ENCODE results near the gene CRY2.
"Not testable (repeated sequence)": the region's sequence is repeated elsewhere in the genome, so short reads cannot be mapped to it uniquely, and the experiment has no call there.

Gene CRY2

DNA sequence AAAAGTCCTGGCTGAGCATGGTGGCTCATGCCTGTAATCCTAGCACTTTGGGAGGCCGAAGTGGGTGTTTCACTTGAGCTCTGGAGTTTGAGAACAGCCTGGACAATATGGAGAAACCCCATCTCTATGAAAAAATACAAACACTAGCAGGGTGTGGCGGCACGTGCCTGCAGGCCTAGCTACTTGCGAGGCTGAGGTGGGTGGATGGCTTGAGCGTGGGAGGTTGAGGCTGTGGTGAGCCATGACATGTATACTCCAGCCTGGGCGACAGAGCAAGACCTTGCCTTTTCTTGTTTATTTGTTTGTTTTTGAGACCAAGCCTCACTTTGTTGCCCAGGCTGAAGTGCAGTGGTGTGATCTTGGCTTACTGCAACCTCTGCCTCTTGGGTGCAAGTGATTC is 8.1 kb upstream of the CRY2 start:
- Histone ChIP-seq H3K4me1 (ENCODE audit: control extremely low read depth in 1 of 4, control insufficient read depth in 4 of 4, insufficient read depth in 4 of 4, low read length in 3 of 4) (peaks cover 0 to 11% (median 5%) of the 10 kb centered on the region in 4 experiments), H3K27me3 (replicated peaks in 2 of 5; ENCODE audit: control insufficient read depth in 4 of 5, insufficient read depth in 5 of 5, low read length in 4 of 5) (no peaks in the 10 kb centered on the region), H3K4me3 (ENCODE audit: control insufficient read depth in 1 of 7, extremely low read depth in 1 of 7, insufficient read depth in 4 of 7, low read depth in 2 of 7, low read length in 6 of 7) (no peak overlapping the region), H3K9me3 (ENCODE audit: control extremely low read depth in 1 of 5, control insufficient read depth in 4 of 5, insufficient read depth in 2 of 5, low read depth in 1 of 5, low read length in 4 of 5) (no peaks in the 10 kb centered on the region), H3K36me3 (ENCODE audit: control insufficient read depth in 4 of 4, insufficient read depth in 4 of 4, low read length in 3 of 4) (no peaks in the 10 kb centered on the region), H3K27ac (ENCODE audit: insufficient read depth in 1 of 2, low read depth in 1 of 2, low read length in 2 of 2, poor library complexity in 1 of 2, severe bottlenecking in 2 of 2) (no peak overlapping the region)
- ChIA-PET CTCF (no interaction called here), POLR2A (no interaction called here)
- WGBS (ENCODE audit: insufficient coverage), result 97% methylated on average over 5 of the region's 6 CpGs
- DNase-seq, result no peak

DNA sequence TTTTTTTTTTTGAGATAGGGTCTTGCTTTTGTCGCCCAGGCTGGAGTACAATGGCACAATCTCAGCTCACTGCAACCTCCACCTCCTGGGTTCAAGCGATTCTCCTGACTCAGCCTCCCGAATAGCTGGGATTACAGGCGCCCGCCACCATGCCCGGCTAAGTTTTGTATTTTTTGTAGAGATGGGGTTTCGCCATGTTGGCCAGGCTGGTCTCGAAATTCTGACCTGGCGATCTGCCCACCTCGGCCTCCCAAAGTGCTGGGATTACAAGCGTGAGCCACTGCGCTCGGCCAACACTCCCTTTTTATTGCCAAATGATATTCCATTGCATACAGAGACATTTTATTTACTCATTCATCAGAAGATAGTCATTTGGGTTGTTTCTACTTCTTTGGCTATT is 7.0 kb upstream of the CRY2 start:
- CTCF ChIA-PET; H3K4me3 ChIP-seq (ENCODE audit: control insufficient read depth in 1 of 7, extremely low read depth in 1 of 7, insufficient read depth in 4 of 7, low read depth in 2 of 7, low read length in 6 of 7); H3K27ac ChIP-seq (ENCODE audit: insufficient read depth in 1 of 2, low read depth in 1 of 2, low read length in 2 of 2, poor library complexity in 1 of 2, severe bottlenecking in 2 of 2); H3K9me3 ChIP-seq (ENCODE audit: control extremely low read depth in 1 of 5, control insufficient read depth in 4 of 5, insufficient read depth in 2 of 5, low read depth in 1 of 5, low read length in 4 of 5); DNase-seq; H3K4me1 ChIP-seq (ENCODE audit: control extremely low read depth in 1 of 4, control insufficient read depth in 4 of 4, insufficient read depth in 4 of 4, low read length in 3 of 4); H3K27me3 ChIP-seq (replicated peaks in 2 of 5; ENCODE audit: control insufficient read depth in 4 of 5, insufficient read depth in 5 of 5, low read length in 4 of 5); H3K36me3 ChIP-seq (ENCODE audit: control insufficient read depth in 4 of 4, insufficient read depth in 4 of 4, low read length in 3 of 4); POLR2A ChIA-PET: not testable (repeated sequence)
- 93% methylated on average over 10 of the region's 13 CpGs for WGBS (ENCODE audit: insufficient coverage)

DNA sequence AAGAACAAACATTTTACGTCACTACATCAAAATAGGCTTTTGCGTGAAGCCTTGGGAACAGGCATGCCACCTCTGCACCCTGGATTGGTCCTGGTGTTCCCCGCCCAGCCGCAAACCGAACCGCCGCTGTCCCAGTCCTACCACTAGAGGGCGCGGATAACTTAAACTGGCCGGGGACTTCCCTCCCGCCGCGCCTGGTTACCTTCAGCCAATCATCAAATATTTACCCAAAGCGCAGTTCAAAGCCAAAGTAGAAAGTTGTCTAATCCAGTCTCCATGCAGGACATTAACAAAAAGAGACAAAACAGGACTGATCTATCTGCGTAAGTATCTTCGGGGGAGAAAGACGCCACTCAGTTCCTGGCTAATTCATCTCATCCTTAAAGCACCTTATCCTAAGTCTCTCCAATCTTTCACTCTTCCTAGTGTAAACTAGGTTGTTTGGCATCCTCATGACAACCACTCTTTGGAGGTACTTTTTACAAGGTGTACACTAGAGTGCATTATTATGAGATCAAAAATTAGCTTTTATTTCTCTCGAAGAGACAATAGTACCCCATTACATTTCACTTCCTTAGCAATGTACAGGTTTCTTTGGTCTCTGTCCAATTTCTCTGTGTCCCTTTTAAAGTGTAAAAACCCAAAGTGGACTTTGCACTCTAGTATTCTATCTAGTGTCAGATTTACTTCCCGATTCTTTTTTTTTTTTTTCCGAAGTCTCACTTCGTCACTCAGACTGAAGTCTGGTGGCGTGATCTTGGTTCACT is 3.9 kb upstream of the CRY2 start:
- no peaks in the 10 kb centered on the region for H3K27me3 ChIP-seq (replicated peaks in 2 of 5; ENCODE audit: control insufficient read depth in 4 of 5, insufficient read depth in 5 of 5, low read length in 4 of 5)
- peak overlapping the region in 3 of 7 experiments; percentile 37 to 65 (median 59) for H3K4me3 ChIP-seq (ENCODE audit: control insufficient read depth in 1 of 7, extremely low read depth in 1 of 7, insufficient read depth in 4 of 7, low read depth in 2 of 7, low read length in 6 of 7)
- POLR2A ChIA-PET, result interaction anchor here (0.7 kb wide), 2 partner anchors 16 to 31 kb away, joined by 3 to 4 read pairs; no protein-coding TSS in a partner anchor
- no peaks in the 10 kb centered on the region for H3K9me3 ChIP-seq (ENCODE audit: control extremely low read depth in 1 of 5, control insufficient read depth in 4 of 5, insufficient read depth in 2 of 5, low read depth in 1 of 5, low read length in 4 of 5)
- no peaks in the 10 kb centered on the region for H3K36me3 ChIP-seq (ENCODE audit: control insufficient read depth in 4 of 4, insufficient read depth in 4 of 4, low read length in 3 of 4)
- WGBS (ENCODE audit: insufficient coverage), result 20% methylated on average over 22 of the region's 22 CpGs
- H3K27ac ChIP-seq (ENCODE audit: insufficient read depth in 1 of 2, low read depth in 1 of 2, low read length in 2 of 2, poor library complexity in 1 of 2, severe bottlenecking in 2 of 2), result peak overlapping the region; percentile 50 to 72
- H3K4me1 ChIP-seq (ENCODE audit: control extremely low read depth in 1 of 4, control insufficient read depth in 4 of 4, insufficient read depth in 4 of 4, low read length in 3 of 4), result peaks cover 3 to 18% (median 13%) of the 10 kb centered on the region in 4 experiments
- CTCF ChIA-PET, result interaction anchor here (0.6 to 1.5 kb wide), 13 partner anchors 8 to 1622 kb away, joined by 3 to 11 read pairs (median 4); no protein-coding TSS in a partner anchor
- DNase-seq, result peak; percentile 91 to 96 (median 96)

DNA sequence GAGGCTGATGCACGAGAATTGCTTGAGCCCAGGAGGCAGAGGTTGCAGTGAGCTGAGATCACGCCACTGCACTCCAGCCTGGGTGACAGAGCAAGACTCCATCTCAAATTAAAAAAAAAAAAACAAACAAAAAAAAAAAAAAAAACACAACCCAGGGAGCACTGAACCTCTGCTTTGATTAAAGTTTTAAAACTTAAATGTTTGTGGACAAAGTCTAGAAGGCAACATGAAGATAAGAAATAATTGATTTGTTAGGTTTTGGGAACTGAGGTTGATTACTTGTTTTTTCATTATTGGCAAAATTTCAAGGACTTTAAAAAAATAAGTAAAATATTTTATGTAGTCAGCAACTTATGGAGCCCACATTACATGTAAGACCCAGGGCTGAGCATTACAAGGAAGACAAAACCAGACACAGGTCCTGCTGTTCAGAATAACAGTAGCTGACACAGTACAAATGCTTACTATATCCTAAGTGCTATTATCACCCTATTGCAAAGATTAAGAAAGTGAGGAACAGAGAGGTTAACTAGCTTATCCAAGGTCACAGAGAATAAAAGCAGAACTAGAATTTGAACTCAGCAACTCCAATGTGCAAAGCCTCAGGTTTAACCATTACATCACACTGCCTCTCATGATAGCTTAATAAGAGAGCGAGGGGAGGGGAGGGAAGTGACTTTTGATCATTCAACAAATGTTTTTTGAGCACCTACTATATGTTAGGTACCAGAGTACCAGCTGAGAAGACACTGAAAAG is 2.3 kb upstream of the CRY2 start:
- no peak overlapping the region for H3K4me3 ChIP-seq (ENCODE audit: control insufficient read depth in 1 of 7, extremely low read depth in 1 of 7, insufficient read depth in 4 of 7, low read depth in 2 of 7, low read length in 6 of 7)
- H3K27ac ChIP-seq (ENCODE audit: insufficient read depth in 1 of 2, low read depth in 1 of 2, low read length in 2 of 2, poor library complexity in 1 of 2, severe bottlenecking in 2 of 2), result no peak overlapping the region
- POLR2A ChIA-PET, result no interaction called here
- H3K36me3 ChIP-seq (ENCODE audit: control insufficient read depth in 4 of 4, insufficient read depth in 4 of 4, low read length in 3 of 4), result no peaks in the 10 kb centered on the region
- no peaks in the 10 kb centered on the region for H3K9me3 ChIP-seq (ENCODE audit: control extremely low read depth in 1 of 5, control insufficient read depth in 4 of 5, insufficient read depth in 2 of 5, low read depth in 1 of 5, low read length in 4 of 5)
- no peaks in the 10 kb centered on the region for H3K27me3 ChIP-seq (replicated peaks in 2 of 5; ENCODE audit: control insufficient read depth in 4 of 5, insufficient read depth in 5 of 5, low read length in 4 of 5)
- peaks cover 3 to 26% (median 17%) of the 10 kb centered on the region in 4 experiments for H3K4me1 ChIP-seq (ENCODE audit: control extremely low read depth in 1 of 4, control insufficient read depth in 4 of 4, insufficient read depth in 4 of 4, low read length in 3 of 4)
- WGBS (ENCODE audit: insufficient coverage), result no CpG with 5 or more reads among the region's 3 CpGs
- peak in 2 of 3 donors; percentile 20 to 24 for DNase-seq
- CTCF ChIA-PET, result interaction anchor here (0.6 to 2.1 kb wide), 6 partner anchors 10 to 484 kb away, joined by 3 to 7 read pairs (median 4); no protein-coding TSS in a partner anchor

DNA sequence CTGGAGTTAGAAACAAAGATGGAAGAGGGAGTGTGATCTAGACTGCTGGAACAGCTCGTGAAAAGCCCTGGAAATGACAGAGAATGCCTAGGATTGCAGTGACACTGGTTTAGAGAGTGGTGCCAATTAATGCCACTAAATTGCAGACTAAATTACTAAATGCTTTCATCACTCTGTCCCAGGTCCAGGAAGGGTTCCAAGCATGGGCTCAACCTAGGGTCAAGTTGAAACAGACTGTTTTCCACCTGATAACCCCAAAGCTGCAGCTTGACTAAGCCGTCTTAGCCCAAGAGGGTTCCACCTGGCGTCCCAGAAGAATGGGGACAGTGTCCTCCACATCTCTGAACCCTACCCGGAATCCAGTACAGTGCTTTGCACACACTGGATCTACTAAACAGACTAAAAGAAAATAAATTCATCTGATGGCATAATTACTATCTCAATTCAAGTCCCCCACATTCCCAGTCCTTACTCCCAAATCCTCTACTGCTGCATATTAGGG is 1.1 kb upstream of the CRY2 start:
- H3K27ac ChIP-seq (ENCODE audit: insufficient read depth in 1 of 2, low read depth in 1 of 2, low read length in 2 of 2, poor library complexity in 1 of 2, severe bottlenecking in 2 of 2), result no peak overlapping the region
- WGBS (ENCODE audit: insufficient coverage), result 93% methylated on average over 3 of the region's 4 CpGs
- peak overlapping the region in 1 of 7 experiments; percentile 87 for H3K4me3 ChIP-seq (ENCODE audit: control insufficient read depth in 1 of 7, extremely low read depth in 1 of 7, insufficient read depth in 4 of 7, low read depth in 2 of 7, low read length in 6 of 7)
- ChIA-PET POLR2A (no interaction called here), CTCF (interaction anchor here (0.6 to 2.1 kb wide), 5 partner anchors 11 to 462 kb away, joined by 3 to 6 read pairs (median 3); no protein-coding TSS in a partner anchor)
- no peak for DNase-seq
- H3K9me3 ChIP-seq (ENCODE audit: control extremely low read depth in 1 of 5, control insufficient read depth in 4 of 5, insufficient read depth in 2 of 5, low read depth in 1 of 5, low read length in 4 of 5), result no peaks in the 10 kb centered on the region
- peaks cover 0 to 4% (median 0%) of the 10 kb centered on the region in 4 experiments for H3K36me3 ChIP-seq (ENCODE audit: control insufficient read depth in 4 of 4, insufficient read depth in 4 of 4, low read length in 3 of 4)
- H3K4me1 ChIP-seq (ENCODE audit: control extremely low read depth in 1 of 4, control insufficient read depth in 4 of 4, insufficient read depth in 4 of 4, low read length in 3 of 4), result peaks cover 3 to 26% (median 17%) of the 10 kb centered on the region in 4 experiments
- H3K27me3 ChIP-seq (replicated peaks in 2 of 5; ENCODE audit: control insufficient read depth in 4 of 5, insufficient read depth in 5 of 5, low read length in 4 of 5), result no peaks in the 10 kb centered on the region

DNA sequence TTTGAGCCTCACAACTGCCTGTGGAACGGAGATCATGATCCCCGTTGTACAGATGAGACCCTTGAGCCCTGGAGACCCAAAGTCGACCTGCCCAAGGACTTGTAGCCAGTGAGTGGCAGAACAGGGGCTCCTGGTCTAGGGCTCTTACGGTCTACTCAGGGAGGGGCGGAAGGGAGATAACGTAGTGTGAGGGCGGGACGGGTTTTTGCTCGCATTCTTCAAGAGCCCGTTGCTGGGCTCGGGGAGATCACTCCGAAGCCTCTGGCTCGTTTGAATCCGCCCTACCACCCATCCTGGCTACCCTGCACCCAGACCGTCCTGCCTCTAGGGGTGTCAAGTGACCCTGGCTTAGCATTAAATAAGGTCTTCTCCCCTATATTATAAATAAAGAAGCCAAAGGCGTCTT is 639 bp downstream of the CRY2 start:
- no peaks in the 10 kb centered on the region for H3K27me3 ChIP-seq (replicated peaks in 2 of 5; ENCODE audit: control insufficient read depth in 4 of 5, insufficient read depth in 5 of 5, low read length in 4 of 5)
- POLR2A ChIA-PET, result no interaction called here
- peak overlapping the region; percentile 69 to 88 for H3K27ac ChIP-seq (ENCODE audit: insufficient read depth in 1 of 2, low read depth in 1 of 2, low read length in 2 of 2, poor library complexity in 1 of 2, severe bottlenecking in 2 of 2)
- H3K4me1 ChIP-seq (ENCODE audit: control extremely low read depth in 1 of 4, control insufficient read depth in 4 of 4, insufficient read depth in 4 of 4, low read length in 3 of 4), result peaks cover 3 to 26% (median 17%) of the 10 kb centered on the region in 4 experiments
- peak; percentile 51 to 74 (median 68) for DNase-seq
- H3K36me3 ChIP-seq (ENCODE audit: control insufficient read depth in 4 of 4, insufficient read depth in 4 of 4, low read length in 3 of 4), result peaks cover 0 to 4% (median 0%) of the 10 kb centered on the region in 4 experiments
- 1% methylated on average over 15 of the region's 16 CpGs for WGBS (ENCODE audit: insufficient coverage)
- CTCF ChIA-PET, result no interaction called here
- no peaks in the 10 kb centered on the region for H3K9me3 ChIP-seq (ENCODE audit: control extremely low read depth in 1 of 5, control insufficient read depth in 4 of 5, insufficient read depth in 2 of 5, low read depth in 1 of 5, low read length in 4 of 5)
- peak overlapping the region; percentile 71 to 94 (median 87) for H3K4me3 ChIP-seq (ENCODE audit: control insufficient read depth in 1 of 7, extremely low read depth in 1 of 7, insufficient read depth in 4 of 7, low read depth in 2 of 7, low read length in 6 of 7)

All from common myeloid progenitor, CD34-positive (primary cell).